NCI-H1694 treated with DMSO at 0.1 percent for 48 hours (cell line): ENCODE measurements around the gene DOHH.

Experiments
- DNase-seq: peaks from one replicate; lab custom pipeline; 2025; lab: John Stamatoyannopoulos, UW

The DOHH gene

GRCh38 chr19:3500429-3501101 is at the start of gene DOHH:
TSS of gene DOHH (minus strand) at chr19:3500674. CDS start at chr19:3496814, 3,860 bp downstream.
- DNase-seq, result peak; percentile 93

- no peak for DNase-seq
These were observed 49.3 kb upstream of the DOHH start for GRCh38 chr19:3549816-3550215.

- DNase-seq, result no peak
These were observed 48.1 kb upstream of the DOHH start for GRCh38 chr19:3548606-3549005.

GRCh38 chr19:3547767-3548282 is 47.4 kb upstream of the DOHH start:
- DNase-seq, result no peak

- no peak for DNase-seq
These were observed 46.8 kb upstream of the DOHH start for GRCh38 chr19:3547301-3547731.

GRCh38 chr19:3546119-3546518 is 45.6 kb upstream of the DOHH start:
- DNase-seq, result no peak

- DNase-seq, result no peak
These were observed 45.2 kb upstream of the DOHH start for GRCh38 chr19:3545669-3546034.

- DNase-seq, result no peak
These were observed 44.5 kb upstream of the DOHH start for GRCh38 chr19:3544742-3545668.

GRCh38 chr19:3544058-3544376 is 43.5 kb upstream of the DOHH start:
- no peak for DNase-seq

GRCh38 chr19:3543150-3544057 is 42.9 kb upstream of the DOHH start:
- DNase-seq, result no peak

GRCh38 chr19:3539756-3540118 is 39.3 kb upstream of the DOHH start:
- no peak for DNase-seq

GRCh38 chr19:3538965-3539755 is 38.7 kb upstream of the DOHH start, which contains the start of gene TEKTIP1:
TSS of gene TEKTIP1 (plus strand) at chr19:3539174. CDS start at chr19:3539178, 4 bp downstream.
- DNase-seq, result no peak

- no peak for DNase-seq
These were observed 37.9 kb upstream of the DOHH start for GRCh38 chr19:3538258-3538929.

GRCh38 chr19:3537438-3538240 is 37.2 kb upstream of the DOHH start:
- no peak for DNase-seq

- no peak for DNase-seq
These were observed 36.6 kb upstream of the DOHH start for GRCh38 chr19:3537101-3537437.

GRCh38 chr19:3536429-3537100 is 36.1 kb upstream of the DOHH start:
- DNase-seq, result no peak

- DNase-seq, result no peak
These were observed 35.5 kb upstream of the DOHH start for GRCh38 chr19:3535981-3536380.

GRCh38 chr19:3535563-3535965 is 35.1 kb upstream of the DOHH start:
- no peak for DNase-seq

GRCh38 chr19:3535235-3535535 is 34.7 kb upstream of the DOHH start:
- no peak for DNase-seq
